ENCODE data around the gene F12.
A peak's percentile ranks its signal among the peaks of the same experiment; 100 is the strongest.

F12 gene

DNA sequence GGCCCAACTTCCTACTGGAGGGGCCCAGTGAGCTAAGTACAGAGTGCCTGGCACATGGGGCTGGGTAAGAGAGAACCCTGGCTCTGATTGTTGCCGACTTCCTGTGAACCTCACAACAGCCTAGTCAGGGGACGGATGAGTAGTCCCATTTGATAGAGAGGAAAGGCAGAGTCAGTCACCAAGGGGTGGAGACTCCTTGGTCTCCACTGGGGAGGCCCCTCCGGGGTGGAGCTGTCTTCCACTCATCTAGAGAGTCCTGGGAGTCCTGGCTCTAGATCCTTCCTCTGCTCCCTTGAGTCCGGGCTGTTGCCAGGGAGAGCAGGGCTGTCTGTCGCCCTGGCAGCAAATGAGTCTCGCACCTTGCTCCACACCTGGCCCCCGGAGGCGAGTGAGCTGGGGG lies 25.1 kb upstream of the F12 start:
- Histone ChIP-seq H3K36me3 (ENCODE audit: control insufficient read depth in 2 of 2, insufficient read depth in 1 of 2, low read length in 2 of 2) (peaks cover 16 to 94% of the 10 kb centered on the region in 2 experiments), H3K9me3 (ENCODE audit: control insufficient read depth, insufficient read depth, low read depth, low read length) (no peaks in the 10 kb centered on the region), H3K27ac (ENCODE audit: extremely low read depth, low read depth, low read length) (no peak overlapping the region), H3K4me3 (ENCODE audit: low read depth, low read length) (no peak overlapping the region), H3K4me1 (ENCODE audit: control insufficient read depth, insufficient read depth, low read length) (no peaks in the 10 kb centered on the region)
- TF ChIP-seq ZNF132 (tag by site-specific recombination; IDR thresholded peaks at IDR 0.05; ENCODE audit: borderline replicate concordance) = no peak
- TF ChIP-seq GLIS2 (tag by site-specific recombination; IDR thresholded peaks at IDR 0.05) = peak; percentile 50; the same call in 1 of the 2 replicates
- ChIA-PET POLR2A (interaction anchor here (0.5 to 3.9 kb wide), 3 partner anchors 8 to 48 kb away, joined by 3 to 17 read pairs (median 10); partner anchors contain the start of gene PRR7), CTCF (interaction anchor here (0.6 kb wide), 1 partner anchor 22 kb away, joined by 3 read pairs; no protein-coding TSS in a partner anchor)

DNA sequence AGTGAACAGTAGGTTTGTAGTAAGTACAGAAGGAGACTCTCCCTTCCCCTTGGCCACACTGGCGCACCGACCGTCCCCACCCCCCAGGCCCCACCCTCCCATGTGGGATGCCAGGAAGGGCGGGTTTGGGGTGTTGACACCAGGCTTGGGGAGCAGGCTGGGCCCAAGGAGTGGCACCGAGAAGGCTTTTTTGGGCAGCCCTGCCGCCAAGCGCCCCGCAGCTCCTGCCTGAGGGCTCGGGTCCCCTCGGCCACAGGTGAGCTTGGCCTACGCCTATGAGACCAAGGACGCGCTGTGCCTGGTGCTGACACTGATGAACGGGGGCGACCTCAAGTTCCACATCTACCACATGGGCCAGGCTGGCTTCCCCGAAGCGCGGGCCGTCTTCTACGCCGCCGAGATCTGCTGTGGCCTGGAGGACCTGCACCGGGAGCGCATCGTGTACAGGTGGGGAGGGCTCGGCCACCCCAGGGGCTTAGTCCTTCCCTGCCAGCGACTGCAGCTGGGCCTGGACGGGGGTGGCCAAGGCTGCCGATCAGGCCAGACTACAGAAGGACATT lies 24.4 kb upstream of the F12 start:
- peak; percentile 68 for TF ChIP-seq KLF1 (tag by site-specific recombination; IDR thresholded peaks at IDR 0.05)
- TF ChIP-seq HOXA7 (CRISPR knock-in tag; IDR thresholded peaks at IDR 0.05; ENCODE audit: borderline replicate concordance) = no peak
- TF ChIP-seq YY2 (tag by site-specific recombination; IDR thresholded peaks at IDR 0.05) = no peak
- Histone ChIP-seq H3K27ac (ENCODE audit: extremely low read depth, low read depth, low read length) (no peak overlapping the region), H3K9me3 (ENCODE audit: control insufficient read depth, insufficient read depth, low read depth, low read length) (no peaks in the 10 kb centered on the region), H3K4me1 (ENCODE audit: control insufficient read depth, insufficient read depth, low read length) (no peaks in the 10 kb centered on the region), H3K36me3 (ENCODE audit: control insufficient read depth in 2 of 2, insufficient read depth in 1 of 2, low read length in 2 of 2) (peaks cover 12 to 91% of the 10 kb centered on the region in 2 experiments), H3K4me3 (ENCODE audit: low read depth, low read length) (no peak overlapping the region)
- POLR2A ChIA-PET = interaction anchor here (3.7 to 3.9 kb wide), 2 partner anchors 9 to 12 kb away, joined by 10 to 17 read pairs; partner anchors contain the start of gene PRR7
- CTCF ChIA-PET = interaction anchor here (0.6 to 0.7 kb wide), 2 partner anchors 21 to 63 kb away, joined by 3 read pairs; no protein-coding TSS in a partner anchor

DNA sequence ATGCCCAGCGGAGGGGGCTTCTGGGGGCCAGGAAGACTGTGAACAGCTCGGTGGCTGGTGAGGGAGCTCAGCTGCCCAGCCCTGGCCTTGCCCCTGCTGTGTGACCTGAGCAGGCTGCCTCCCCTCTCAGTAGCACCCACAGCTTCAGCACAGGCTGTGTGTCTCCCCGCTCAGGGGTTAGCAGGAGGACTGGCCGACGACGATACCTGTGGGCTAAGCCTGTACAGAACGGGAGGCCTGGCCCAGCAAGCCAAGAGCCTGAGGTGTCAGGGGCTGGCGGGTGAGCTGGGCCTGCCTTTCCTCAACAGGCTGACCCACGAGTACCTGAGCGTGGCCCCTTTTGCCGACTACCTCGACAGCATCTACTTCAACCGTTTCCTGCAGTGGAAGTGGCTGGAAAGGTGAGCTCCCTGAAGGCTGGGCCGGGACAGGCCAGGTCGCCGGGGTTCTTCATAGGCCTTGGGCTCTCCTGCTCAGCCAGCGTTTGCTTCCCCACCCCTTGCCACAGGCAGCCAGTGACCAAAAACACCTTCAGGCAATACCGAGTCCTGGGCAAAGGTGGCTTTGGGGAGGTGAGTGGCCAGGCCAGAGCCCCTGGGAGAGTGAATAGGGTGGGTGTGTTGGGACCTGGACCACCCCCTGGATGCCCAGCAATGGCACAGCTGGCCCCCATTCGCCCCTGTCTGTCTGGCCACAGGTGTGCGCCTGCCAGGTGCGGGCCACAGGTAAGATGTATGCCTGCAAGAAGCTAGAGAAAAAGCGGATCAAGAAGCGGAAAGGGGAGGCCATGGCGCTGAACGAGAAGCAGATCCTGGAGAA lies 23.7 kb upstream of the F12 start:
- Histone ChIP-seq H3K27ac (ENCODE audit: extremely low read depth, low read depth, low read length) (no peak overlapping the region), H3K9me3 (ENCODE audit: control insufficient read depth, insufficient read depth, low read depth, low read length) (no peaks in the 10 kb centered on the region), H3K36me3 (ENCODE audit: control insufficient read depth in 2 of 2, insufficient read depth in 1 of 2, low read length in 2 of 2) (peaks cover 9 to 91% of the 10 kb centered on the region in 2 experiments), H3K4me3 (ENCODE audit: low read depth, low read length) (no peak overlapping the region), H3K4me1 (ENCODE audit: control insufficient read depth, insufficient read depth, low read length) (no peaks in the 10 kb centered on the region)
- CTCF ChIA-PET = interaction anchor here (0.7 kb wide), 1 partner anchor 62 kb away, joined by 3 read pairs; no protein-coding TSS in a partner anchor
- POLR2A ChIA-PET = interaction anchor here (3.7 to 3.9 kb wide), 2 partner anchors 9 to 13 kb away, joined by 10 to 17 read pairs; partner anchors contain the start of gene PRR7
- TF ChIP-seq ZNF660 (tag by site-specific recombination; IDR thresholded peaks at IDR 0.05) = no peak
- TF ChIP-seq, protein P1, sequence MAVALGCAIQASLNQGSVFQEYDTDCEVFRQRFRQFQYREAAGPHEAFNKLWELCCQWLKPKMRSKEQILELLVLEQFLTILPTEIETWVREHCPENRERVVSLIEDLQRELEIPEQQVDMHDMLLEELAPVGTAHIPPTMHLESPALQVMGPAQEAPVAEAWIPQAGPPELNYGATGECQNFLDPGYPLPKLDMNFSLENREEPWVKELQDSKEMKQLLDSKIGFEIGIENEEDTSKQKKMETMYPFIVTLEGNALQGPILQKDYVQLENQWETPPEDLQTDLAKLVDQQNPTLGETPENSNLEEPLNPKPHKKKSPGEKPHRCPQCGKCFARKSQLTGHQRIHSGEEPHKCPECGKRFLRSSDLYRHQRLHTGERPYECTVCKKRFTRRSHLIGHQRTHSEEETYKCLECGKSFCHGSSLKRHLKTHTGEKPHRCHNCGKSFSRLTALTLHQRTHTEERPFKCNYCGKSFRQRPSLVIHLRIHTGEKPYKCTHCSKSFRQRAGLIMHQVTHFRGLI (tag by site-specific recombination; IDR thresholded peaks at IDR 0.05) = no peak
- TF ChIP-seq, protein P2, sequence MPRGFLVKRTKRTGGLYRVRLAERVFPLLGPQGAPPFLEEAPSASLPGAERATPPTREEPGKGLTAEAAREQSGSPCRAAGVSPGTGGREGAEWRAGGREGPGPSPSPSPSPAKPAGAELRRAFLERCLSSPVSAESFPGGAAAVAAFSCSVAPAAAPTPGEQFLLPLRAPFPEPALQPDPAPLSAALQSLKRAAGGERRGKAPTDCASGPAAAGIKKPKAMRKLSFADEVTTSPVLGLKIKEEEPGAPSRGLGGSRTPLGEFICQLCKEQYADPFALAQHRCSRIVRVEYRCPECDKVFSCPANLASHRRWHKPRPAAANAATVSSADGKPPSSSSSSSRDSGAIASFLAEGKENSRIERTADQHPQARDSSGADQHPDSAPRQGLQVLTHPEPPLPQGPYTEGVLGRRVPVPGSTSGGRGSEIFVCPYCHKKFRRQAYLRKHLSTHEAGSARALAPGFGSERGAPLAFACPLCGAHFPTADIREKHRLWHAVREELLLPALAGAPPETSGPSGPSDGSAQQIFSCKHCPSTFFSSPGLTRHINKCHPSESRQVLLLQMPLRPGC (tag by site-specific recombination; IDR thresholded peaks at IDR 0.05) = no peak
- no peak for TF ChIP-seq ZNF292 (tag by site-specific recombination; IDR thresholded peaks at IDR 0.05; ENCODE audit: borderline replicate concordance, low read depth)
- TF ChIP-seq ZNF530 (tag by site-specific recombination; IDR thresholded peaks at IDR 0.05; ENCODE audit: low read depth) = no peak
- no peak for TF ChIP-seq YY1 (tag by site-specific recombination; IDR thresholded peaks at IDR 0.05)
- TF ChIP-seq KLF7 (tag by site-specific recombination; IDR thresholded peaks at IDR 0.05; ENCODE audit: borderline replicate concordance) = no peak
- no peak for TF ChIP-seq ZNF664 (tag by site-specific recombination; IDR thresholded peaks at IDR 0.05)
- no peak for TF ChIP-seq BCL11A (tag by site-specific recombination; IDR thresholded peaks at IDR 0.05; ENCODE audit: low read depth)
- TF ChIP-seq, protein P3, sequence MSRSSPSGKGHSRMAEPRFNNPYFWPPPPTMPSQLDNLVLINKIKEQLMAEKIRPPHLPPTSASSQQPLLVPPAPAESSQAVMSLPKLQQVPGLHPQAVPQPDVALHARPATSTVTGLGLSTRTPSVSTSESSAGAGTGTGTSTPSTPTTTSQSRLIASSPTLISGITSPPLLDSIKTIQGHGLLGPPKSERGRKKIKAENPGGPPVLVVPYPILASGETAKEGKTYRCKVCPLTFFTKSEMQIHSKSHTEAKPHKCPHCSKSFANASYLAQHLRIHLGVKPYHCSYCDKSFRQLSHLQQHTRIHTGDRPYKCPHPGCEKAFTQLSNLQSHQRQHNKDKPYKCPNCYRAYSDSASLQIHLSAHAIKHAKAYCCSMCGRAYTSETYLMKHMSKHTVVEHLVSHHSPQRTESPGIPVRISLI (tag by site-specific recombination; IDR thresholded peaks at IDR 0.05) = no peak
- TF ChIP-seq, protein P4, sequence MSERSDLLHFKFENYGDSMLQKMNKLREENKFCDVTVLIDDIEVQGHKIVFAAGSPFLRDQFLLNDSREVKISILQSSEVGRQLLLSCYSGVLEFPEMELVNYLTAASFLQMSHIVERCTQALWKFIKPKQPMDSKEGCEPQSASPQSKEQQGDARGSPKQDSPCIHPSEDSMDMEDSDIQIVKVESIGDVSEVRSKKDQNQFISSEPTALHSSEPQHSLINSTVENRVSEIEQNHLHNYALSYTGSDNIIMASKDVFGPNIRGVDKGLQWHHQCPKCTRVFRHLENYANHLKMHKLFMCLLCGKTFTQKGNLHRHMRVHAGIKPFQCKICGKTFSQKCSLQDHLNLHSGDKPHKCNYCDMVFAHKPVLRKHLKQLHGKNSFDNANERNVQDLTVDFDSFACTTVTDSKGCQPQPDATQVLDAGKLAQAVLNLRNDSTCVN (tag by site-specific recombination; optimal IDR thresholded peaks at IDR 0.05) = no peak
- no peak for TF ChIP-seq GLIS2 (tag by site-specific recombination; IDR thresholded peaks at IDR 0.05)
- TF ChIP-seq ZNF48 (tag by site-specific recombination; IDR thresholded peaks at IDR 0.05) = no peak
- TF ChIP-seq ZFHX2 (tag by site-specific recombination; conservative IDR thresholded peaks at IDR 0.05) = no peak
- no peak for TF ChIP-seq ZFP3 (tag by site-specific recombination; IDR thresholded peaks at IDR 0.05; ENCODE audit: low read depth)
- TF ChIP-seq, protein P5, sequence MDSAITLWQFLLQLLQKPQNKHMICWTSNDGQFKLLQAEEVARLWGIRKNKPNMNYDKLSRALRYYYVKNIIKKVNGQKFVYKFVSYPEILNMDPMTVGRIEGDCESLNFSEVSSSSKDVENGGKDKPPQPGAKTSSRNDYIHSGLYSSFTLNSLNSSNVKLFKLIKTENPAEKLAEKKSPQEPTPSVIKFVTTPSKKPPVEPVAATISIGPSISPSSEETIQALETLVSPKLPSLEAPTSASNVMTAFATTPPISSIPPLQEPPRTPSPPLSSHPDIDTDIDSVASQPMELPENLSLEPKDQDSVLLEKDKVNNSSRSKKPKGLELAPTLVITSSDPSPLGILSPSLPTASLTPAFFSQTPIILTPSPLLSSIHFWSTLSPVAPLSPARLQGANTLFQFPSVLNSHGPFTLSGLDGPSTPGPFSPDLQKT (IDR thresholded peaks at IDR 0.05; ENCODE audit: borderline replicate concordance, low read depth, low read length) = no peak
- no peak for TF ChIP-seq SP2 (tag by site-specific recombination; IDR thresholded peaks at IDR 0.05)
- TF ChIP-seq ZBTB7A (tag by site-specific recombination; IDR thresholded peaks at IDR 0.05; ENCODE audit: low read depth) = no peak

Measured in HEK293 (cell line).